ENCODE results near the gene CYFIP1. TPM values are rescaled to one million over a fixed set of nuclear protein-coding genes. Genes with fewer than 3 reads are reported as not detected.

The CYFIP1 gene
- total and polyA plus RNA-seq, 9 of the 15 experiments (the other 6 are each of a cell fraction or from before 2014, with no cell fraction given), result 3.8 to 59.8 (median 28.3) TPM

DNA sequence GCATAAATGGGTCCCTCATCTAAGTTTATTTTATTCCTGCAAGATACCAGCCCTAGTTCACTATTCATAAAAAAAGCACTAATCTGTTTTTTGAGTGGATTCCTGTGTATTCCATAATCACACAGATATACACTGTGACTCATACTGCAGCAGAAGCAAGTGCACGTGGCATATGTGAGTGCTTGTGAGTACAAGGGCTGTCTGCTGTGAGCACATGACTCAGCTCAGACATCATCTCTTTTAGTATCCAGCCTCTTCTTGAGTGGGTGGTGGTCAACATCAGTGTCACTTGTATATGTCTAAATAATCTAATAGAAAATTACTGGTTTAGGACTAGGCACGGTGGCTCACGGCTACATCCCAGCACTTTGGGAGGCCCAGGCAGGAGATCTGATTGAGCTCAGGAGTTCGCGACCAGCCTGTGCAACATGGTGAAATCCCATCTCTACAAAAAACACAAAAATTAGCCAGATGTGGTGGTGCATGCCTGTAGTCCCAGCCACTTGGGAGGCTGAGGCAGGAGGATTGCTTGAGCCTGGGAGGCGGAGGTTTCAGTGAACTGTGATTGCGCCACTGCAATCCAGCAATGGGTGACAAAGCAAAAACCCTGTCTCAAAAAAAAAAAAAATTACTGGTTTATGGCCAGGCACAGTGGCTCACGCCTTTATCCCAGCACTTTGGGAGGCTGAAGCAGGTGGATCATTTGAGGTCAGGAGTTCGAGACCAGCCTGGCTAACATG, 91.9 kb downstream of the CYFIP1 start (continued):
- no peak for TF ChIP-seq ZNF609 (CRISPR knock-in tag; IDR thresholded peaks at IDR 0.05; ENCODE audit: borderline replicate concordance)
- no peak for TF ChIP-seq NFYB (IDR thresholded peaks at IDR 0.05; ENCODE audit: extremely low read depth, insufficient read length)
- no peak for TF ChIP-seq BCLAF1 (IDR thresholded peaks at IDR 0.05; ENCODE audit: borderline replicate concordance in 1 of 2, control insufficient read depth in 1 of 2, low read depth in 2 of 2, low read length in 1 of 2)
- TF ChIP-seq, protein P1, sequence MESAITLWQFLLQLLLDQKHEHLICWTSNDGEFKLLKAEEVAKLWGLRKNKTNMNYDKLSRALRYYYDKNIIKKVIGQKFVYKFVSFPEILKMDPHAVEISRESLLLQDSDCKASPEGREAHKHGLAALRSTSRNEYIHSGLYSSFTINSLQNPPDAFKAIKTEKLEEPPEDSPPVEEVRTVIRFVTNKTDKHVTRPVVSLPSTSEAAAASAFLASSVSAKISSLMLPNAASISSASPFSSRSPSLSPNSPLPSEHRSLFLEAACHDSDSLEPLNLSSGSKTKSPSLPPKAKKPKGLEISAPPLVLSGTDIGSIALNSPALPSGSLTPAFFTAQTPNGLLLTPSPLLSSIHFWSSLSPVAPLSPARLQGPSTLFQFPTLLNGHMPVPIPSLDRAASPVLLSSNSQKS (CRISPR knock-in tag; IDR thresholded peaks at IDR 0.05), result no peak
- TF ChIP-seq RNF2 (IDR thresholded peaks at IDR 0.05), result no peak
- TF ChIP-seq SRSF3 (IDR thresholded peaks at IDR 0.05; ENCODE audit: insufficient read depth, low read length), result no peak
- TF ChIP-seq, protein P2, sequence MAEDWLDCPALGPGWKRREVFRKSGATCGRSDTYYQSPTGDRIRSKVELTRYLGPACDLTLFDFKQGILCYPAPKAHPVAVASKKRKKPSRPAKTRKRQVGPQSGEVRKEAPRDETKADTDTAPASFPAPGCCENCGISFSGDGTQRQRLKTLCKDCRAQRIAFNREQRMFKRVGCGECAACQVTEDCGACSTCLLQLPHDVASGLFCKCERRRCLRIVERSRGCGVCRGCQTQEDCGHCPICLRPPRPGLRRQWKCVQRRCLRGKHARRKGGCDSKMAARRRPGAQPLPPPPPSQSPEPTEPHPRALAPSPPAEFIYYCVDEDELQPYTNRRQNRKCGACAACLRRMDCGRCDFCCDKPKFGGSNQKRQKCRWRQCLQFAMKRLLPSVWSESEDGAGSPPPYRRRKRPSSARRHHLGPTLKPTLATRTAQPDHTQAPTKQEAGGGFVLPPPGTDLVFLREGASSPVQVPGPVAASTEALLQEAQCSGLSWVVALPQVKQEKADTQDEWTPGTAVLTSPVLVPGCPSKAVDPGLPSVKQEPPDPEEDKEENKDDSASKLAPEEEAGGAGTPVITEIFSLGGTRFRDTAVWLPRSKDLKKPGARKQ (CRISPR knock-in tag; IDR thresholded peaks at IDR 0.05), result no peak
- no peak for TF ChIP-seq KHSRP (IDR thresholded peaks at IDR 0.05)
- TF ChIP-seq THRAP3 (IDR thresholded peaks at IDR 0.05; ENCODE audit: borderline replicate concordance), result no peak
- no peak for TF ChIP-seq CREM (IDR thresholded peaks at IDR 0.05; ENCODE audit: low read depth)
- no peak for TF ChIP-seq TEAD2 (tag; IDR thresholded peaks at IDR 0.05)
- TF ChIP-seq HNRNPUL1 (IDR thresholded peaks at IDR 0.05; ENCODE audit: low read length), result no peak
- TF ChIP-seq MBD2 (IDR thresholded peaks at IDR 0.05; ENCODE audit: borderline replicate concordance, low read depth), result no peak

Measured in K562 (cell line).